Cardiac muscle cell (in vitro differentiated cells and primary cell): ENCODE measurements around the gene CLIC1. TPM values are rescaled to one million over a fixed set of nuclear protein-coding genes. Genes with fewer than 3 reads are reported as not detected.

Source experiments
- DNase-seq, 2 donors: peaks; one replicate each; pipeline versions ENCODE4 v3.0.0 to v3.0.0-alpha.2; 2010 to 2017; ENCODE audit warnings: low read depth in 1 of 2, low spot score in 1 of 2
- H3K27ac ChIP-seq: fragments of 200-600 bp; sonication (generic); 2 replicates; pipeline ENCODE4 v1.5.1; 2016
- H3K27me3 ChIP-seq: fragments of 200-600 bp; sonication (generic); 2 replicates; pipeline ENCODE4 v1.6.0; 2016; ENCODE audit warnings: control low read depth
- H3K36me3 ChIP-seq: fragments of 200-600 bp; sonication (generic); 2 replicates; pipeline ENCODE4 v1.5.1; 2016; ENCODE audit warnings: control low read depth
- H3K4me1 ChIP-seq: fragments of 200-600 bp; sonication (generic); 2 replicates; pipeline ENCODE4 v1.8.1; 2017; ENCODE audit warnings: low read depth, mild to moderate bottlenecking, mixed run types
- H3K4me3 ChIP-seq: fragments of 200-600 bp; sonication (generic); 2 replicates; pipeline ENCODE4 v1.5.1; 2016; ENCODE audit warnings: mild to moderate bottlenecking
- H3K9me3 ChIP-seq: fragments of 200-600 bp; sonication (generic); 2 replicates; pipeline ENCODE4 v1.5.1; 2017; ENCODE audit warnings: low read depth, mild to moderate bottlenecking, control low read depth
- CTCF ChIP-seq: IDR thresholded peaks from 2 replicates; pipeline ENCODE4 v1.5.1; 2012; ENCODE audit warnings: low read depth, mild to moderate bottlenecking, low read length
- polyA plus RNA-seq: library from polyadenylated mRNA; unstranded; fragments of >200 nt; fragmentation: Nextera tagmentation; extraction: Ambion mirVana; gene quantifications from 2 replicates; pipeline ENCODE4 v1.2.1, GENCODE V29; 2016
- total RNA-seq: library from RNA; depleted of rRNA; stranded (reverse); fragments of >200 nt; gene quantifications from 2 replicates; pipeline ENCODE4 v1.2.3, GENCODE V29; 2016

Gene CLIC1
- total and polyA plus RNA-seq, 2 experiments from 2014 or later: 226 to 318 TPM

GRCh38 chr6:31691564-31692108, 44.7 kb downstream of the CLIC1 start:
- no peak for DNase-seq
- Histone ChIP-seq H3K36me3 (peaks cover 50% of the 10 kb centered on the region), H3K4me1 (no peaks in the 10 kb centered on the region), H3K27me3 (no peaks in the 10 kb centered on the region), H3K27ac (no peak overlapping the region), H3K4me3 (no peak overlapping the region), H3K9me3 (no peaks in the 10 kb centered on the region)
- no peak for TF ChIP-seq CTCF

- peaks cover 50% of the 10 kb centered on the region for H3K36me3 ChIP-seq
- H3K4me3 ChIP-seq: no peak overlapping the region
- no peaks in the 10 kb centered on the region for H3K9me3 ChIP-seq
- no peak for TF ChIP-seq CTCF
- H3K27ac ChIP-seq: no peak overlapping the region
- DNase-seq: no peak
- H3K27me3 ChIP-seq: no peaks in the 10 kb centered on the region
- no peaks in the 10 kb centered on the region for H3K4me1 ChIP-seq
These were observed 45.3 kb downstream of the CLIC1 start for GRCh38 chr6:31691078-31691463.

DNA sequence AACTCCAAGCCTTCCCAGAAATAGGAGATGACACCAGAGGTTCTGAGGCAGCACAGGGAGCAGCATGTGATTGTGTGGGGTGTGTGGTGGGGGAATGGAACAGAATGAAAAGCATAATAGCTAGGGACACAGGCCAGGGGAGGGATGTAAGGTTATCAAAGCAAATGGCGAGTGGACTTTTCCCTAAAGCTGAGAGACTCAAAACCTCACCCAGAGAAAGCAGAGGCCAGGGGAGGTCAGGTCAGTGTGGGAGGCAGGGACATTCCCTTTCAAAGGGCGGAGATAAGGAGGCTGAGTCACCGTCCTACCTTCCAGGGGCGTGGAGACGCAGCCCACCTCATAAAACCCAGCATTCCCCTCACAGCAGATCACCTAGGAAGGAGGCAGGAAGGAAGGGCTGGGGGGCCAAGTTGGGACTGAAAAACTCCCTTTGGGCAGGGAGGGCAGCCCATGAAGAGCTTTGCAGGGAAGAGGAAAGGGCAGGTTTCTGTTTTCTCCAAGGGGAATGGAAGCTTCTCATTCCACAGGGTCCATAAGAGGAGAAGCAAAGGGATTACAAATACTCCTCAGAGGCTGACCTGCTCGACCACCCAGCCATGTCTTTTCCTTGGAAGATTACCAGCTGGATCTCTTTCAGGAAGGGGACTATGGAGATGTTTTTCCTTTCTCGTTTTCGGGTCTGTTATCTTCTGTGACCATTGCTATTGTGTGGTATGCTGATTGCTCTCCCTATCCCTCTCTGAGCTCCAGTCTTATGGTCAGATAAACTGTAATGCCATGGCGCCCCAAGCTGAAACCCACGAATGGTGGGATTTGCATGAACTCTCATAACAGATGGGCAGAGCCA, 45.9 kb downstream of the CLIC1 start:
- Histone ChIP-seq H3K9me3 (no peaks in the 10 kb centered on the region), H3K27ac (no peak overlapping the region), H3K4me1 (no peaks in the 10 kb centered on the region), H3K27me3 (no peaks in the 10 kb centered on the region), H3K4me3 (no peak overlapping the region), H3K36me3 (peaks cover 54% of the 10 kb centered on the region)
- TF ChIP-seq CTCF: no peak
- peak in 1 of 2 donors; percentile 22 for DNase-seq

DNA sequence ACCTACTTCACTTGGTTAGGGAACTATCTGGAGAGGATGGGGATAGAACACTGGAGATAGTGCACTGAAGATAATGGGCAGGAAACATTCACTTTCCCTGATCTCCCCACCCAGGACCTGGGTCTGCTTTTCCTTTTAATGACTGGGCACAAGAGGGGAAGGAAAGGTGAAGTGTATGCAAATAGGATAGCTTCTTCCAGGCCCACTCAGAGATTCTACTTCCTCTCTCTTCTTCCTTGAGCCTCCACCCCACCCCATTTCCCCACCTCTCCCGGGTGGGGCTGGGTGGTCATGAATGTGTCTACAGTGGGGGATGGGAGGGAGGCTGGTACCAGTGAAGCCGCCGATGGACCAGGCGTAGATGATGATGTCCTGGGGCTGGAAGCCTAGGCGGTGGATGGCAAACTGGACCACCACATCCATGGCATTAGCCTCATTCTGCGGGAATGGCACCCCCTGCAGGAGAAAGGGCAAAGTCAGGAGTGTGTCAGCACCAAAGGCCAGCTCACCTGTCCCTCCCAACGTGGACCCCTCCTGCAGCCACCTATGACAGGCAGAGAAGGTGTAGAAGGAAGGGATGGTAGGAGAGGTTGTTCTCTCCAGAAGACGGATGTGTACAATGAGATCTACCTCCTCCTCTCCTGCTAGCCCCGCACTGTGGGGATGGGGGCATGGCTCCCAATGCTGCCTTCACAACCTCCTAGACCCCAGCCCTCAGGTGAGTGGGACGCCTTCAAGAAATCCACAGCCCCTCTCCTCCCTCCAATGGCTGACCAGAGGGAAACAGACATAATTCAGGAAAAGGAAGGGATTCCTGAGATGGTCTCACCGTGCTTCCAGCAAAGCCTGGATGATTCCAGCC, 46.9 kb downstream of the CLIC1 start:
- Histone ChIP-seq H3K27me3 (no peaks in the 10 kb centered on the region), H3K4me3 (no peak overlapping the region), H3K36me3 (peaks cover 47% of the 10 kb centered on the region), H3K27ac (no peak overlapping the region), H3K9me3 (no peaks in the 10 kb centered on the region), H3K4me1 (no peaks in the 10 kb centered on the region)
- peak; percentile 39 for TF ChIP-seq CTCF
- DNase-seq: no peak

- Histone ChIP-seq H3K36me3 (peaks cover 46% of the 10 kb centered on the region), H3K27me3 (no peaks in the 10 kb centered on the region), H3K4me1 (no peaks in the 10 kb centered on the region), H3K9me3 (no peaks in the 10 kb centered on the region), H3K27ac (no peak overlapping the region), H3K4me3 (no peak overlapping the region)
- no peak for TF ChIP-seq CTCF
- DNase-seq: no peak
These were observed 48.3 kb downstream of the CLIC1 start for GRCh38 chr6:31687860-31688693.
